Fibroblast of lung (primary cell): ENCODE results near the gene PTPDC1.

Source experiments
- CTCF ChIP-seq, 2 donors: IDR thresholded peaks in 1 of 2; conservative IDR thresholded peaks in 1 of 2; 1 replicate in 1 of 2; 2 replicates in 1 of 2; pipeline ENCODE4 v1.5.1; 2011 to 2012; ENCODE audit warnings: low read length in 2 of 2, control low read depth in 1 of 2, inconsistent platforms in 1 of 2, low read depth in 1 of 2, mild to moderate bottlenecking in 1 of 2
- EZH2 ChIP-seq: IDR thresholded peaks from 2 replicates; pipeline ENCODE4 v1.5.1; 2012; ENCODE audit warnings: low read length, control low read depth, mild to moderate bottlenecking; ENCODE audit errors: missing control alignments

GRCh38 chr9:94078086-94078485 lies 6.2 kb upstream of the PTPDC1 start:
- TF ChIP-seq CTCF (conservative IDR thresholded peaks at IDR 0.05 in 1 of 2, IDR thresholded peaks at IDR 0.05 in 1 of 2; ENCODE audit: low read depth in 1 of 2, low read length in 2 of 2) (no peak), EZH2 (no peak)
